IMR-90 (cell line): Measurements from ENCODE around the gene ZNF786. TPM values are rescaled to one million over a fixed set of nuclear protein-coding genes. Genes with fewer than 3 reads are reported as not detected.

Source experiments
- ATAC-seq: fragments of 200-7000 bp; cut with Tn5 transposase; 2 replicates; pipeline ENCODE4 v1.9.1; 2020; ENCODE audit warnings: low read depth, mild to moderate bottlenecking, moderate library complexity
- BruUV-seq: library from RNA; stranded (reverse); fragments of 400-500 nt; replicated peaks from 2 replicates; lab custom pipeline; 2021; lab: Mats Ljungman, UMichigan
- CTCF ChIA-PET: fragments of 300-600 bp; formaldehyde crosslinking; extraction: SDS; loops from one replicate; lab custom pipeline; 2021; ENCODE audit warnings: antibody characterized with exemption; lab: Yijun Ruan, JAX
- POLR2A ChIA-PET: fragments of 300-600 bp; sonication (Branson Sonifier 250); formaldehyde crosslinking; loops from one replicate; lab custom pipeline; 2022; ENCODE audit warnings: antibody characterized with exemption; ENCODE audit not compliant: unreplicated experiment; lab: Charles Lee
- DNase-seq: peaks from one replicate; pipeline ENCODE4 v3.0.0; 2013
- H2AFZ ChIP-seq: replicated peaks from 2 replicates; pipeline ENCODE3; 2013; ENCODE audit warnings: low read length, mild to moderate bottlenecking; ENCODE audit not compliant: poor library complexity
- H2AK5ac ChIP-seq: 2 replicates; pipeline ENCODE4 v1.6.1; 2013; ENCODE audit warnings: low read depth, low read length, inconsistent platforms
- H2AK9ac ChIP-seq: replicated peaks from 2 replicates; pipeline ENCODE3; 2013; ENCODE audit warnings: mild to moderate bottlenecking, low read depth, low read length, moderate library complexity; ENCODE audit not compliant: poor library complexity
- H2BK120ac ChIP-seq: 2 replicates; pipeline ENCODE4 v1.6.1; 2013; ENCODE audit warnings: low read depth, low read length, inconsistent platforms
- H2BK15ac ChIP-seq: 3 replicates; pipeline ENCODE4 v1.6.1; 2013; ENCODE audit warnings: low read depth, low read length, inconsistent platforms
- H2BK20ac ChIP-seq: 2 replicates; pipeline ENCODE4 v1.6.1; 2013; ENCODE audit warnings: low read depth, mild to moderate bottlenecking, inconsistent platforms, low read length, moderate library complexity
- H2BK5ac ChIP-seq: 2 replicates; pipeline ENCODE4 v1.6.1; 2013; ENCODE audit warnings: mild to moderate bottlenecking, low read depth, low read length, inconsistent platforms; ENCODE audit not compliant: poor library complexity, severe bottlenecking
- H3K14ac ChIP-seq: replicated peaks from 2 replicates; pipeline ENCODE4 v1.6.1; 2013; ENCODE audit warnings: low read depth, low read length, inconsistent platforms
- H3K18ac ChIP-seq: 2 replicates; pipeline ENCODE4 v1.6.1; 2013; ENCODE audit warnings: low read depth, low read length, control low read depth
- H3K23ac ChIP-seq: 2 replicates; pipeline ENCODE4 v1.6.1; 2013; ENCODE audit warnings: low read depth, low read length, inconsistent platforms
- H3K27ac ChIP-seq: 2 replicates; pipeline ENCODE4 v1.5.1; 2013; ENCODE audit warnings: mild to moderate bottlenecking, control low read depth, low read length; ENCODE audit not compliant: insufficient read depth
- H3K27me3 ChIP-seq: 2 replicates; pipeline ENCODE4 v1.6.1; 2013; ENCODE audit warnings: low read length; ENCODE audit not compliant: control insufficient read depth, insufficient read depth
- H3K36me3 ChIP-seq: 2 replicates; pipeline ENCODE4 v1.6.1; 2013; ENCODE audit warnings: low read length, mixed read lengths; ENCODE audit not compliant: control insufficient read depth, insufficient read depth
- H3K4ac ChIP-seq: 2 replicates; pipeline ENCODE4 v1.6.1; 2013; ENCODE audit warnings: low read depth, low read length, inconsistent platforms
- H3K4me1 ChIP-seq: 2 replicates; pipeline ENCODE4 v1.6.1; 2013; ENCODE audit warnings: low read length, mixed read lengths; ENCODE audit not compliant: control insufficient read depth, insufficient read depth
- H3K4me2 ChIP-seq: 2 replicates; pipeline ENCODE4 v1.6.1; 2013; ENCODE audit warnings: low read depth, mild to moderate bottlenecking, control low read depth, low read length, moderate library complexity
- H3K4me3 ChIP-seq: 2 replicates; pipeline ENCODE4 v1.5.1; 2013; ENCODE audit warnings: low read depth, mild to moderate bottlenecking, control low read depth, low read length, moderate library complexity; ENCODE audit not compliant: insufficient read depth
- H3K56ac ChIP-seq: 2 replicates; pipeline ENCODE4 v1.6.1; 2013; ENCODE audit warnings: low read length, inconsistent platforms; ENCODE audit not compliant: insufficient read depth; ENCODE audit errors: extremely low read depth
- H3K79me1 ChIP-seq, 2 experiments: 2 replicates each; pipeline ENCODE4 v1.6.1; 2013; ENCODE audit warnings: low read length in 2 of 2, inconsistent platforms in 1 of 2, low read depth in 1 of 2
- H3K9ac ChIP-seq: 2 replicates; pipeline ENCODE4 v1.6.1; 2013; ENCODE audit warnings: low read depth, low read length, control low read depth
- H3K9me1 ChIP-seq: 2 replicates; pipeline ENCODE4 v1.6.1; 2013; ENCODE audit warnings: low read length, inconsistent platforms; ENCODE audit not compliant: insufficient read depth
- H3K9me3 ChIP-seq: 2 replicates; pipeline ENCODE4 v1.6.1; 2013; ENCODE audit warnings: low read length; ENCODE audit not compliant: control insufficient read depth, insufficient read depth
- H4K20me1 ChIP-seq: 2 replicates; pipeline ENCODE4 v1.6.1; 2013; ENCODE audit warnings: low read length, inconsistent platforms; ENCODE audit not compliant: insufficient read depth
- H4K5ac ChIP-seq: 2 replicates; pipeline ENCODE4 v1.6.1; 2013; ENCODE audit warnings: mild to moderate bottlenecking, low read depth, low read length, control low read depth
- H4K8ac ChIP-seq, 2 experiments: 2 replicates each; pipeline ENCODE4 v1.6.1; 2013; ENCODE audit warnings: low read depth in 2 of 2, low read length in 2 of 2, control low read depth in 1 of 2, inconsistent platforms in 1 of 2
- H4K91ac ChIP-seq: 2 replicates; pipeline ENCODE4 v1.6.1; 2013; ENCODE audit warnings: low read depth, low read length, inconsistent platforms; ENCODE audit not compliant: insufficient read depth
- BHLHE40 ChIP-seq: fragments of 150-350 bp; IDR thresholded peaks from 2 replicates; pipeline ENCODE4 v1.6.1; 2016; ENCODE audit warnings: mild to moderate bottlenecking, low read depth, low read length
- CTCF ChIP-seq: conservative IDR thresholded peaks from 2 replicates; pipeline ENCODE4 v1.5.1; 2012; ENCODE audit warnings: mild to moderate bottlenecking, low read depth, low read length, improper control_type of control experiment
- ELK1 ChIP-seq: fragments of 150-350 bp; IDR thresholded peaks from 2 replicates; pipeline ENCODE4 v1.6.1; 2016; ENCODE audit warnings: low read depth, mild to moderate bottlenecking, low read length, moderate library complexity, borderline replicate concordance
- FOS ChIP-seq: fragments of 150-350 bp; IDR thresholded peaks from 2 replicates; pipeline ENCODE4 v1.6.1; 2016; ENCODE audit warnings: low read depth, low read length
- RFX5 ChIP-seq: IDR thresholded peaks from 2 replicates; pipeline ENCODE4 v1.8.0; 2012; ENCODE audit warnings: low read depth, mild to moderate bottlenecking, low read length, moderate library complexity
- SMC3 ChIP-seq: fragments of 150-350 bp; IDR thresholded peaks from 2 replicates; pipeline ENCODE4 v1.6.1; 2016; ENCODE audit warnings: low read depth, mild to moderate bottlenecking, antibody characterized with exemption, low read length, moderate library complexity
- dilution Hi-C: fragments of 300-500 bp; cut with HindIII; formaldehyde crosslinking; loops from one replicate; pipeline ENCODE4 v1.14.3; 2018; ENCODE audit warnings: low sequenced_read_pairs; ENCODE audit not compliant: unreplicated experiment
- in situ Hi-C: fragments of 300-500 bp; cut with MboI; formaldehyde crosslinking; loops from 3 replicates; pipeline ENCODE4 v1.14.3; 2019; ENCODE audit warnings: low sequenced_read_pairs, inconsistent platforms, mixed read lengths
- intact Hi-C: fragments of 100-400 bp; cut with micrococcal nuclease; formaldehyde crosslinking; loops from 2 replicates; pipeline ENCODE4 v1.10.0; 2022
- polyA plus RNA-seq, 3 experiments: library from polyadenylated mRNA; depleted of rRNA; stranded (reverse); fragments of >200 nt; gene quantifications; 2 replicates each; pipeline ENCODE4 v1.2.3, GENCODE V29; 2012; ENCODE audit warnings: low replicate concordance in 1 of 3
- total RNA-seq: library from RNA; depleted of rRNA; stranded (reverse); fragments of >200 nt; gene quantifications from 2 replicates; pipeline ENCODE4 v1.2.3, GENCODE V29; 2012

ZNF786 gene
- total and polyA plus RNA-seq, 2 of the 4 experiments (the other 2 are of a cell fraction) = 2.8 to 7.3 TPM

DNA sequence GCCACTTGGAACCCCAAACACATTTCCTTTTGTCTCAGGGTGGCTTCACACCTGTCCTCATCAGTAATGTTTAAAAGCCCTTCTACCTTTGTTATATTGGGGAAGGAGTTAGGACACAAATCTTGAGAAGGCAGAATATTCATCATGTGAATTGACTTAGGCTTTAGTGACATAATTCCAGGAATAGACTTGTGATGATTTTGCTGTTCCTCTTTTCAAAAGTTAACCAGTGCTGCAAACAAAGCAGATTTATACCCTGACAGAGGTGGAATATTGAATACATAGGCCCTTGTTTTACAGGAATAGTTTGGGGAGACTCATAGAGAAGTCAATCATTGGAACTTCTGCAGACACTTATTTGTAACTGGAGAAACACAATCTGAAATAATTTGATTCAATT, 27.0 kb downstream of the ZNF786 start:
- Histone ChIP-seq H2AFZ (no peak overlapping the region), H4K5ac (no peak overlapping the region), H3K56ac (no peak overlapping the region), H4K8ac (no peak overlapping the region), H3K18ac (no peak overlapping the region), H3K23ac (no peak overlapping the region), H3K79me1 (0 out of 4 replicates have a peak, but pooled peaks cover 0 to 4% of the 10 kb centered on the region in 2 experiments), H3K4me2 (no peak overlapping the region), H4K91ac (no peak overlapping the region), H2BK20ac (no peak overlapping the region), H3K4ac (no peak overlapping the region), H4K20me1 (no peaks in the 10 kb centered on the region), H3K27ac (no peak overlapping the region), H3K4me1 (peaks cover 2% of the 10 kb centered on the region; the same call in 1 of the 2 replicates), H3K9me1 (no peaks in the 10 kb centered on the region; the same call in 1 of the 2 replicates), H3K27me3 (no peaks in the 10 kb centered on the region), H3K36me3 (no peaks in the 10 kb centered on the region), H3K9ac (no peak overlapping the region), H3K4me3 (no peak overlapping the region), H2AK9ac (no peak overlapping the region), H2AK5ac (no peak overlapping the region), H3K9me3 (no peaks in the 10 kb centered on the region), H3K14ac (no peak overlapping the region), H2BK120ac (no peak overlapping the region), H2BK15ac (no peak overlapping the region), H2BK5ac (no peak overlapping the region)
- DNase-seq (no peak), ATAC-seq (no peak)
- intact Hi-C loops = no loop called here
- in situ Hi-C loops = no loop called here
- POLR2A ChIA-PET = no interaction called here
- TF ChIP-seq RFX5 (no peak), CTCF (no peak), BHLHE40 (no peak), FOS (no peak), SMC3 (no peak), ELK1 (no peak)
- dilution Hi-C loops = no loop called here
- CTCF ChIA-PET = no interaction called here
- BruUV-seq = no TSS peak
